OCI-LY3 (cell line): ENCODE measurements around the gene YY2.

Experiments
- CTCF ChIP-seq: fragments of 200-600, 300-600 bp; sonication (generic); IDR thresholded peaks from 2 replicates; pipeline ENCODE4 v1.5.1; 2014; ENCODE audit warnings: antibody characterized with exemption, low read length, low read depth
- EZH2phosphoT487 ChIP-seq: fragments of 200-600 bp; shearing (Covaris generic); IDR thresholded peaks from 2 replicates; pipeline ENCODE4 v1.6.1; 2018; ENCODE audit warnings: antibody characterized with exemption, mixed run types, low read depth

- TF ChIP-seq CTCF, result no peak
- no peak for TF ChIP-seq EZH2phosphoT487
Observed at GRCh38 chrX:21811832-21812231, 44.0 kb upstream of the YY2 start.
